Measurements from ENCODE around the gene ITGAV.
A peak's percentile ranks its signal among the peaks of the same experiment; 100 is the strongest.
"Not testable (repeated sequence)": the region's sequence is repeated elsewhere in the genome, so short reads cannot be mapped to it uniquely, and the experiment has no call there.

ITGAV gene

DNA sequence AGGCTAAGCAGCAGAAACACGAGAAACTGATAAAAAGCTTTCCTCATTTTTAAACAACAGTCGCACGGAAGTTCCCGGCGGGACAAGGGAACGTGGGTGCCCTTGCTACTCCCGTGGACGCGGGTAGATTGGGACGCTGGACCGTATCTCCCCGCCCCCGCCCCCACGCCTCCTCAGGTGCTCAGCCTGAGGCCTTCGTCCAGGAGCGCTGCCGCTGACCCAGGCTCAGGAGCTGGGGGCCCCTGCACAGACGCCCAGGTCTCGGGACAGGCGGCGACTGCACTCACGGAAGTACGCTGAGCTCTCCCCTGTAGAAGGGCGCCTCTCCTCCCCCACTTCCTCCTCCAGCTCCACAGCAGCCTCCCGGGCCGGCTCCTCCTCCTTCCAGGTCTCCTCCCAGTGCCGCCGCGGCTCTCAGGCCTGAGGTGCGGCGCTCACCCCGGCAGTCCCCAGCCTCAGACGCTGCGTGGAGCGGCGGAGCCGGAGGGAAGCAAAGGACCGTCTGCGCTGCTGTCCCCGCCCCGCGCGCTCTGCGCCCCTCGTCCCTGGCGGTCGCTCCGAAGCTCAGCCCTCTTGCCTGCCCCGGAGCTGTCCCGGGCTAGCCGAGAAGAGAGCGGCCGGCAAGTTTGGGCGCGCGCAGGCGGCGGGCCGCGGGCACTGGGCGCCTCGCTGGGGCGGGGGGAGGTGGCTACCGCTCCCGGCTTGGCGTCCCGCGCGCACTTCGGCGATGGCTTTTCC is at the start of gene ITGAV:
Gene ITGAV, plus strand, starts transcription at position 445 of the 738 bp plus-strand sequence. Its CDS starts 283 bp downstream, at position 728.
- peak; percentile 80 to 82 for DNase-seq (ENCODE audit: low read depth in 2 of 2)

DNA sequence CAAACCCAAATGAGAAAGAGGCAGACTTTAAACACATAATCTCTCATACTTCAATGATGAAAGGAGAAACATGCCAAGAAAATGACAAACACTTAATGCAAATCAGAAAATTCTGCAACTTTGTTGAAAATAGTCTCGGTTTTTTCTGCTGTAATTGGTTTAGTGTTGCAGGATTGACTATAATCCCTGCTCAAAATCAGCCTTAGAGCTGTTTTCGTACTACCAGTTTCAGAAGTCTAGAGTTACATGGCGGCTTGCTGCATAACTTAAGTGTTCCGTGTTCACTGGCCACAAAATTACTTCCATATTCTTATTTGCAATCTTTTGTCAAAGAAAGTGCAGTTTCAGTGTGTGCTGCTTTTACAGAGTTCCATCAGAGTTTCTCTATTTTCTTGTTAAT is 48.9 kb upstream of the ITGAV start:
- no peak for DNase-seq (ENCODE audit: low read depth in 2 of 2)

GRCh38 chr2:186542002-186542401 is 47.9 kb upstream of the ITGAV start:
- no peak for DNase-seq (ENCODE audit: low read depth in 2 of 2)

DNA sequence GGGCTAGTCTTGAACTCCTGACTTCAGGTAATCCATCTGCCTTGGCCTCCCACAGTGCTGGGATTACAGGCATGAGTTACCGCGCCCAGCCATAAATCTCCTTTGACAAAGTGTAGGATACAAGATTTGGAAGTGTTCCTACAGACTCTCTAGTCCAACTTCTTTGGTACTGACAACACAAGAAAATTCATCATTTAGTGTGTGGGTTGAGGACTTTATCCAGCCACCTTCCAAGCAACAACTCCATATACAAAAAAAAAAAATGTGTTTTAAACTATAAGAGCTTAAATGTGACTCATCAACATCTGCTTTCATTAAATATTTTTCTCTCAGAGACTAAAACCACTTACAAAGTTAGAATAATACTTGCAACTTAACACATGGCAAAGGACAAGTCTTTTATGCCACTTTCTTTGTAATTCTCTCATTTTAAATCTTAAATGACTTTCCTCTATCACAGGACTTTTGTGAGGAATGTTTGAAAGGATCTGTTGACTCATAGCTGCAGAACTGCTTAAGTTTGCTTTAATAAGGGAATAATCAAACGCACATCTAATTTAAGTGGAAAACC is 46.2 kb upstream of the ITGAV start:
- no peak for DNase-seq (ENCODE audit: low read depth in 2 of 2)

DNA sequence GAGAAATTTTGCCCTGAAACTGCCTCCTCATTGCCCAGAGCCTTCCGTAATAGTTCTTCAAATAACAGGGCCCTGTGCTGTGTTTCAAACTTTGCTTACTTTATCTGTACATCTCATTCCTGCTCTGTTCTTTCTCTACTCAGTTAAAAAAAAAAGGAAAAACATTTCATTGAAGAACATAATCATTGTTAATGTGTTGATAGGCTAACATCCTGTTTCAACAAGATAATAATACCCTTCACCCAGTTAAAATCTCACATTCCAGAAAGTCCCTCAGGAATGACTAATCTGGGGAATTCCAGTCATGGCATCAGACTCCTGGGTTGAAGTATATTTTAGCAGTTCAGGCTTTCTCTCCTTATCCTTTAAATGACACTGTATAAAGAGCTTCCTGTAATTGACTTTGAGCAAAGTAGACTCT is 45.6 kb upstream of the ITGAV start:
- no peak for DNase-seq (ENCODE audit: low read depth in 2 of 2)

DNA sequence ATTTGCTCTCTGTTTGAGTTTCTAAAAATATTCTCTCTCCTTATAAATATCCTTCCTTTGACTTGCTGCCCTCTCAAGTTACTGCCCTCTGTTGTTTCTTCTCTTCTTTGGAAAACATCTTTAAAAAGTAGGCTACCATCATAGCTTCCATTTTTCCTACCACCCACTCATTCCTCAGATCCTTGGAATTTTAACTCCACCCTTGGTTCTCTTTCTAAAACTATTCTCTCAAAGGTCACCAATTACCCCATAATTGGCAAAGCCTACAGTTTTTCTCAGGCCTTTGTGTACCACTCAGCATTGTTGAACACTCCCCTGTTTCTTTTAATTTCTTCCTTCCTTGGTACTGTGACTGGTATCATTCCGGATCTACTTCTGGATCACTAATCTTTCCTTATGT is 43.0 kb upstream of the ITGAV start:
- no peak for DNase-seq (ENCODE audit: low read depth in 2 of 2)

DNA sequence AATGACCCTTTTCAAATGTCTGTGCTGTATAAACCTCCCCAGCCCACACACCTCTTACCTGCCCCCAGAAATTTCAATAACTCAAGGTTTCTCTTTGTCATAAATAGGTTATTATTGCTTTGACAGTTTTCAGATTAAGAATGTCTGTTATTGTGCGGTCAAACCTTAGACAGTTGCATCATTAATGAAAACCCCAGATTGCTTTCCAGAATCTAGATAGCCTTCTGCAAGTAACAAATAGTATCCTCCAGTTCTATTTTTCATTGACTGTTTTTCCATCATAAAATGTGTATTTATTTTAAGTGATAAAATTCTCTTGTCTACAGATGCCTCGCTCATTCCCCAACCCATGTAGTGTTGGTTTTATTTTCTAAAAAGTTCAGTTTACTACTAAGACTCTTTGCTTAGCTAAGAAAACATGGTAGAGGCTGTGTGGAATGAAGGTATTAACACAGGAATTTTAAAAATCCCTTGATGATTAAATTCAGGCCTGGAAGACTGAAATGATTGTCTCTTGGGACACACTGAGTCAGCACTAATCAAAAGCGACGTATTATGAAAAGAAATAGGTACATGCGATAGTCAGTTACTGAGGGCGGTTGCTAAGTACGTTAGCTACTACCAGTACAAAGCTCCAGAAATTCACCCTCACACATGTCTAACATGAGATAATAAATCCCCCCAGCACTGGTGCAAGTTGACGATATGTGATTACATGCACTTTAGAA is 38.4 kb upstream of the ITGAV start:
- no peak for DNase-seq (ENCODE audit: low read depth in 2 of 2)

- DNase-seq (ENCODE audit: low read depth in 2 of 2) = no peak
Measured at GRCh38 chr2:186554429-186554828, 35.4 kb upstream of the ITGAV start.

GRCh38 chr2:186554850-186555671 is 34.8 kb upstream of the ITGAV start:
- DNase-seq (ENCODE audit: low read depth in 2 of 2) = no peak

- no peak for DNase-seq (ENCODE audit: low read depth in 2 of 2)
Measured at GRCh38 chr2:186558512-186559276, 31.2 kb upstream of the ITGAV start.

DNA sequence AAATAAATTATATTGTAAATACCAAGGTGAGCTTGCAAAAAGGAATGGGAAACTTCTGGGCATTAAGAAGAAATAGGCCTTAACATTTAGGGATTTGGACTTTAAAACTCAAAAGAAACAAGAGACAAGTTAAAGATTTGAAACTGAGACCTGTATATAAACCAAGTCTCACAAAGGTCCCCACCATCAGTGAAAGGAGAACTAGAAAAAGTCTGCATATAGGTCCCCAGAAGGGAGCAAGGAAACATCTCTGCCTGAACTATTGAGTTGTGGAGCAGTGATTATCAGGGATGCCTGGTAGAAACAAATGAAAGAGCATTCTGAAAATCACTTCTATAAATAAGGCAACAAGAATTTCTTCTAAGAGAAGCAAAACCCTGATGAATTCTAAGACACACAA is 30.5 kb upstream of the ITGAV start:
- no peak for DNase-seq (ENCODE audit: low read depth in 2 of 2)

DNA sequence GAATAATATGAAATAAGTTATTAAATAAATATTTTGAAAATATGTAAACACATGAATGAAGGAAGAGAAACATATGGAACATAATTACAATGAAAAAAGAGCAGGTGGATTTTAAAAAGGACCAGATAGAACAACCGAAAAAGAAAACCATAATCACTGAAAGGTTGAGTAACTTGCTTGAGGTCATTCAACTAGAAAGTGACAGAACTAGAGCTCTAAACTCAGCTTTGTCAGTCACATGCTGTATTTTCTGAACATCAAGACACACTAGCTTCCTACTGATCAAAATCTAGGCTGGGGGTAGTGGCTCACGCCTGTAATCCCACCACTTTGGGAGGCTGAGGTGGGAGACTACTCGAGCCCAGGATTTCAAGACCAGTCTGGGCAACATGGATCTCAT is 30.0 kb upstream of the ITGAV start:
- DNase-seq (ENCODE audit: low read depth in 2 of 2) = no peak

GRCh38 chr2:186560254-186560653 is 29.6 kb upstream of the ITGAV start:
- no peak for DNase-seq (ENCODE audit: low read depth in 2 of 2)

DNA sequence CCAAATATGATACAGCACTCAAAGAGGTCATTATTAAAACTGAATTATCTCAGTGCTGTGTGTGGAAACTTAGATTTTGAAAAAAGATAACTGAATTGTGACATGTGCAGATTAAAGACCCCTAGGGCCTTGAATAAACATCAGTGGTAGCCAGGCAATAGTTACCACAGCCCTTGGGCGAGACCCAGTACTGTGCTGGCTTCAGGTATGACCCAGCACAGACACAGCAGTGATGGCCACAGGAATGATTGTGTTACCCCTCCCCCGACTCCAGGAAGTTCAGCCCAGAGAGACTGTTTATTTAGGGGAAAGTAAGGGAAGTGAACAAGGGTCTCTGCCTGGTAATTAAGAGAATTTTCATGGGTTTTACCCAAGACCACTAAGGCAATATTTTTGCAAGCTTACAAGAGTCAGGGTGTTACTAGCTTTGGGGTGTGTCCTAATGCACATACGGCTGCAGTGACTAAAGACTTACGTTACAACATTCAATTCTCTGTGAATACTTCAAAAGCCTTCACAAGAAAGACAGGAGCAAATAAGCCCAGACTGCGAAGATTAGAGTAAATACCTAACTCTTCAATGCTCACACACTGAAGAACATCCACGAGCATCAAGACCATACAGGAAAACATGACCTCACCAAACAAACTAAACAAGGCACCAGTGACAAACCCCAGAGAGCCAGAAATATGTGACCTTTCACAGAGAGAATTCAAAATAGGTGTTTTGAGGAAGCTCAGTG is 28.2 kb upstream of the ITGAV start:
- DNase-seq (ENCODE audit: low read depth in 2 of 2) = no peak

GRCh38 chr2:186562209-186562578 is 27.7 kb upstream of the ITGAV start:
- no peak for DNase-seq (ENCODE audit: low read depth in 2 of 2)

- DNase-seq (ENCODE audit: low read depth in 2 of 2) = not testable (repeated sequence)
Measured at GRCh38 chr2:186568600-186568999, 21.3 kb upstream of the ITGAV start.

DNA sequence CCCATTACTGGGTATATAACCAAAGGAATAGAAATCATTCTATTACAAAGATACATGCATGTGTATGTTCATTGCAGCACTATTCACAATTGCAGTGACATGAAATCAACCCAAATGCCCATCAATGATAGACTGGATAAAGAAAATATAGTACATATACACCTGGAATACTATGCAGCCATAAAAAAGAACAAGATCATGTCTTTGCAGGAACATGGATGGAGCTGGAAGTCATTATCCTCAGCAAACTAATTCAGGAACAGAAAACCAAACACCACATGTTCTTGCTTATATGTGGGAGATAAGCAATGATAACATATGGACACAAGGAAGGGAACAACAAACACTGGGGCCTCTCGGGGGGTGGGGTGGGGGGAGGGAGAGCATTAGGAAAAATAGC is 20.7 kb upstream of the ITGAV start:
- not testable (repeated sequence) for DNase-seq (ENCODE audit: low read depth in 2 of 2)

- no peak for DNase-seq (ENCODE audit: low read depth in 2 of 2)
Measured at GRCh38 chr2:186569897-186570296, 20.0 kb upstream of the ITGAV start.

- no peak for DNase-seq (ENCODE audit: low read depth in 2 of 2)
Measured at GRCh38 chr2:186570604-186571003, 19.3 kb upstream of the ITGAV start.

DNA sequence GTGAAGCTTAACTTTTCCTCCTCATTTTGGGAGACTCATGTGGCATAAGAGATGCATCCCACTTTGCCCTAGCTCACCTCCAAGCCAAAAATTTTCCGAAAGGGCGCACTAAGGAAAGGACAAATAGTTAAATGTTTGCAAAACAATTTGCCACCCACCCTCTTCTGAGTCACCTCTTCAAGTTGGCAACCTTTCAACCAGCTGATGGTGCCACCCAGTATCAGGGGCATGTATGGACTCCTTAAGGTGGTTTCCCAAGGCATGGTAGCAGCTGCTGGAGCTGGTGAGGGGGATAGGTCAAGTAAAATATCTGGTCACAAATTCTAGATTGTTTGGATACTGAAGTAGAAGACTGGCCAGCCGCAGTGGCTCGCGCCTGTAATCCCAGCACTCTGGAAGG is 17.2 kb upstream of the ITGAV start:
- DNase-seq (ENCODE audit: low read depth in 2 of 2) = no peak

- DNase-seq (ENCODE audit: low read depth in 2 of 2) = no peak
Measured at GRCh38 chr2:186573531-186573930, 16.3 kb upstream of the ITGAV start.

All from stimulated activated CD4-positive, alpha-beta T cell treated with anti-CD3 and anti-CD28 coated beads, Interleukin-15, amount 100 ng/mL, for 48 hours (primary cell).